ENCODE results near the gene CRISP2. TPM values are rescaled to one million over a fixed set of nuclear protein-coding genes. Genes with fewer than 3 reads are reported as not detected.

CRISP2 gene
- total and polyA plus RNA-seq, 2 experiments from 2014 or later, result 0.63 to 1.2 TPM

- TF ChIP-seq ZNF462 (CRISPR knock-in tag; IDR thresholded peaks at IDR 0.05) (no peak), EZH2phosphoT487 (IDR thresholded peaks at IDR 0.05; ENCODE audit: unreplicated experiment) (no peak), EZH2 (IDR thresholded peaks at IDR 0.05; ENCODE audit: low read depth, unreplicated experiment) (no peak)
Observed at GRCh38 chr6:49666930-49667757, 46.2 kb downstream of the CRISP2 start (continued).

- Histone ChIP-seq H3K4me1 (ENCODE audit: insufficient read depth) (peaks cover 25% of the 10 kb centered on the region), H3K4me2 (no peak overlapping the region), H3K36me3 (ENCODE audit: insufficient read depth) (no peaks in the 10 kb centered on the region), H3K27ac (ENCODE audit: low read depth) (peak overlapping the region; percentile 43; the same call in 1 of the 2 replicates), H3K9me2 (ENCODE audit: insufficient read depth) (peaks cover 5% of the 10 kb centered on the region; the same call in 1 of the 2 replicates), H3F3A (replicated peaks; ENCODE audit: low read depth) (no peaks in the 10 kb centered on the region), H3K79me2 (replicated peaks; ENCODE audit: insufficient read depth) (no peaks in the 10 kb centered on the region), H3K27me3 (ENCODE audit: insufficient read depth) (no peaks in the 10 kb centered on the region), H4K20me1 (replicated peaks; ENCODE audit: insufficient read depth) (no peaks in the 10 kb centered on the region), H2AFZ (peak overlapping the region; percentile 25; the same call in 1 of the 2 replicates), H3K4me3 (no peak overlapping the region)
- TF ChIP-seq ETS1 (IDR thresholded peaks at IDR 0.05) (no peak), STAT1 (IDR thresholded peaks at IDR 0.05; ENCODE audit: unreplicated experiment) (no peak), EZH2 (IDR thresholded peaks at IDR 0.05; ENCODE audit: low read depth, unreplicated experiment) (no peak), POLR2AphosphoS5 (IDR thresholded peaks at IDR 0.05; ENCODE audit: low read depth) (no peak), JUNB (IDR thresholded peaks at IDR 0.05; ENCODE audit: unreplicated experiment) (no peak), CREB1 (CRISPR knock-in tag; IDR thresholded peaks at IDR 0.05; ENCODE audit: low read depth) (no peak), ZNF114 (CRISPR knock-in tag; IDR thresholded peaks at IDR 0.05) (no peak), REST (IDR thresholded peaks at IDR 0.05; ENCODE audit: unreplicated experiment) (no peak)
- no peak for ATAC-seq
- Mint-ChIP-seq H3K27me3 (ENCODE audit: insufficient read depth, low read depth, poor library complexity) (no peaks in the 10 kb centered on the region), H3K9me3 (0 out of 3 replicates have a peak, but pooled peaks cover under 1% of the 10 kb centered on the region), H3K36me3 (ENCODE audit: low read depth) (no peaks in the 10 kb centered on the region), H3K27ac (peak overlapping the region; percentile 63; the same call in 1 of the 2 replicates), H3K4me1 (peaks cover 8% of the 10 kb centered on the region; the same call in 2 of the 3 replicates), H3K4me3 (no peak overlapping the region)
- DNase-seq (ENCODE audit: low spot score), result no peak
Observed at GRCh38 chr6:49666480-49666879, 46.9 kb downstream of the CRISP2 start.
